ENCODE data around the gene OR51T1. TPM values are rescaled to one million over a fixed set of nuclear protein-coding genes. Genes with fewer than 3 reads are reported as not detected.

OR51T1 gene
- total RNA-seq, 1 donor from 2014 or later = not detected

- Mint-ChIP-seq H3K27ac (ENCODE audit: unreplicated experiment) (no peak within 1 kb of the TSS), H3K9me3 (ENCODE audit: unreplicated experiment) (no peaks in the 10 kb centered on the region), H3K27me3 (ENCODE audit: unreplicated experiment) (peaks cover 13% of the 10 kb centered on the region), H3K36me3 (ENCODE audit: unreplicated experiment) (no peaks in the 10 kb centered on the region), H3K4me3 (ENCODE audit: unreplicated experiment) (no peak within 1 kb of the TSS), H3K4me1 (ENCODE audit: unreplicated experiment) (no peaks in the 10 kb centered on the region)
- no peak for DNase-seq (ENCODE audit: extremely low spot score, unreplicated experiment)
- TF ChIP-seq CTCF (IDR thresholded peaks at IDR 0.05) = no peak
Measured at GRCh38 chr11:4903484-4903883, 21.8 kb downstream of the OR51T1 start, which contains the start of gene OR51A7. Gene OR51A7 (plus strand): TSS chr11:4903783. CDS start chr11:4907370, 3,587 bp downstream.

- Mint-ChIP-seq H3K36me3 (ENCODE audit: unreplicated experiment) (no peaks in the 10 kb centered on the region), H3K4me3 (ENCODE audit: unreplicated experiment) (no peak overlapping the region), H3K4me1 (ENCODE audit: unreplicated experiment) (no peaks in the 10 kb centered on the region), H3K27ac (ENCODE audit: unreplicated experiment) (no peak overlapping the region), H3K27me3 (ENCODE audit: unreplicated experiment) (no peaks in the 10 kb centered on the region), H3K9me3 (ENCODE audit: unreplicated experiment) (no peaks in the 10 kb centered on the region)
- TF ChIP-seq CTCF (IDR thresholded peaks at IDR 0.05) = no peak
- DNase-seq (ENCODE audit: extremely low spot score, unreplicated experiment) = no peak
Measured at GRCh38 chr11:4916581-4916980, 34.9 kb downstream of the OR51T1 start.

GRCh38 chr11:4919250-4919649, 37.5 kb downstream of the OR51T1 start, which contains the start of gene OR51G2:
Gene OR51G2 (minus strand): TSS chr11:4919350. CDS start chr11:4915663, 3,687 bp downstream.
- TF ChIP-seq CTCF (IDR thresholded peaks at IDR 0.05) = no peak
- H3K4me3 Mint-ChIP-seq (ENCODE audit: unreplicated experiment) = no peak within 1 kb of the TSS
- H3K27me3 Mint-ChIP-seq (ENCODE audit: unreplicated experiment) = peaks cover 9% of the 10 kb centered on the region
- no peak within 1 kb of the TSS for H3K27ac Mint-ChIP-seq (ENCODE audit: unreplicated experiment)
- DNase-seq (ENCODE audit: extremely low spot score, unreplicated experiment) = no peak
- no peaks in the 10 kb centered on the region for H3K36me3 Mint-ChIP-seq (ENCODE audit: unreplicated experiment)
- no peaks in the 10 kb centered on the region for H3K9me3 Mint-ChIP-seq (ENCODE audit: unreplicated experiment)
- no peaks in the 10 kb centered on the region for H3K4me1 Mint-ChIP-seq (ENCODE audit: unreplicated experiment)

GRCh38 chr11:4921796-4922195, 40.1 kb downstream of the OR51T1 start:
- Mint-ChIP-seq H3K36me3 (ENCODE audit: unreplicated experiment) (no peaks in the 10 kb centered on the region), H3K9me3 (ENCODE audit: unreplicated experiment) (no peaks in the 10 kb centered on the region), H3K4me3 (ENCODE audit: unreplicated experiment) (no peak overlapping the region), H3K4me1 (ENCODE audit: unreplicated experiment) (no peaks in the 10 kb centered on the region), H3K27me3 (ENCODE audit: unreplicated experiment) (peaks cover 11% of the 10 kb centered on the region), H3K27ac (ENCODE audit: unreplicated experiment) (no peak overlapping the region)
- no peak for DNase-seq (ENCODE audit: extremely low spot score, unreplicated experiment)
- TF ChIP-seq CTCF (IDR thresholded peaks at IDR 0.05) = no peak

GRCh38 chr11:4922304-4922703, 40.6 kb downstream of the OR51T1 start:
- no peaks in the 10 kb centered on the region for H3K36me3 Mint-ChIP-seq (ENCODE audit: unreplicated experiment)
- no peak overlapping the region for H3K27ac Mint-ChIP-seq (ENCODE audit: unreplicated experiment)
- H3K4me3 Mint-ChIP-seq (ENCODE audit: unreplicated experiment) = no peak overlapping the region
- TF ChIP-seq CTCF (IDR thresholded peaks at IDR 0.05) = no peak
- H3K4me1 Mint-ChIP-seq (ENCODE audit: unreplicated experiment) = no peaks in the 10 kb centered on the region
- peaks cover 13% of the 10 kb centered on the region for H3K27me3 Mint-ChIP-seq (ENCODE audit: unreplicated experiment)
- H3K9me3 Mint-ChIP-seq (ENCODE audit: unreplicated experiment) = no peaks in the 10 kb centered on the region
- no peak for DNase-seq (ENCODE audit: extremely low spot score, unreplicated experiment)

Data from osteocyte (in vitro differentiated cells).